Liver (tissue), 9 donors: ENCODE results near the gene GSE1. TPM values are rescaled to one million over a fixed set of nuclear protein-coding genes. Genes with fewer than 3 reads are reported as not detected.

ENCODE experiments used
- DNase-seq: peaks from one replicate; pipeline ENCODE4 v3.0.0-alpha.2; 2017; ENCODE audit warnings: low spot score
- H3K27ac ChIP-seq, 2 donors: one replicate each; pipeline ENCODE4 v1.7.0; 2013; ENCODE audit warnings: inconsistent platforms in 2 of 2, low read length in 2 of 2, control low read depth in 1 of 2, low read depth in 1 of 2, mild to moderate bottlenecking in 1 of 2
- H3K27me3 ChIP-seq, 4 donors: one replicate each; pipeline versions ENCODE4 v1.6.1 to v1.7.0; 2013; ENCODE audit warnings: low read length in 3 of 4, inconsistent platforms in 1 of 4, mild to moderate bottlenecking in 1 of 4, moderate library complexity in 1 of 4; ENCODE audit not compliant: control insufficient read depth in 4 of 4, insufficient read depth in 4 of 4
- H3K36me3 ChIP-seq, 4 donors: one replicate each; pipeline versions ENCODE4 v1.6.1 to v1.7.0; 2013; ENCODE audit warnings: low read length in 3 of 4, mild to moderate bottlenecking in 3 of 4, low read depth in 1 of 4, moderate library complexity in 1 of 4; ENCODE audit not compliant: control insufficient read depth in 4 of 4, insufficient read depth in 3 of 4
- H3K4me1 ChIP-seq, 4 donors: one replicate each; pipeline versions ENCODE4 v1.6.1 to v1.7.0; 2013; ENCODE audit warnings: low read length in 3 of 4, mild to moderate bottlenecking in 3 of 4, moderate library complexity in 1 of 4; ENCODE audit not compliant: control insufficient read depth in 4 of 4, insufficient read depth in 4 of 4
- H3K4me3 ChIP-seq, 3 donors: one replicate each; pipeline versions ENCODE4 v1.6.1 to v1.7.0; 2013; ENCODE audit warnings: low read length in 3 of 3, control low read depth in 1 of 3, low read depth in 1 of 3, mild to moderate bottlenecking in 1 of 3
- H3K9ac ChIP-seq, 2 donors: one replicate each; pipeline ENCODE4 v1.7.0; 2013; ENCODE audit warnings: low read length in 2 of 2, mild to moderate bottlenecking in 2 of 2, moderate library complexity in 2 of 2, control low read depth in 1 of 2, low read depth in 1 of 2
- H3K9me3 ChIP-seq, 4 donors: one replicate each; pipeline versions ENCODE4 v1.6.1 to v1.7.0; 2013; ENCODE audit warnings: low read length in 3 of 4; ENCODE audit not compliant: control insufficient read depth in 4 of 4
- EGR1 ChIP-seq, 2 donors: IDR thresholded peaks; 2 replicates each; pipeline ENCODE4 v1.6.1; 2016 to 2018; ENCODE audit warnings: antibody characterized with exemption in 2 of 2, low read depth in 2 of 2
- FOXA1 ChIP-seq: IDR thresholded peaks from 2 replicates; pipeline ENCODE4 v1.6.1; 2016; ENCODE audit warnings: antibody characterized with exemption
- FOXA2 ChIP-seq: IDR thresholded peaks from 2 replicates; pipeline ENCODE4 v1.6.1; 2016; ENCODE audit warnings: antibody characterized with exemption
- HNF4A ChIP-seq, 2 donors: conservative IDR thresholded peaks; 2 replicates each; pipeline ENCODE4 v1.6.1; 2016; ENCODE audit warnings: antibody characterized with exemption in 2 of 2, mild to moderate bottlenecking in 2 of 2
- HNF4G ChIP-seq: IDR thresholded peaks from 2 replicates; pipeline ENCODE4 v1.6.1; 2016; ENCODE audit warnings: antibody characterized with exemption
- JUND ChIP-seq, 2 donors: IDR thresholded peaks; 2 replicates each; pipeline ENCODE4 v1.6.1; 2016; ENCODE audit warnings: antibody characterized with exemption in 2 of 2
- RXRA ChIP-seq, 2 donors: IDR thresholded peaks; 2 replicates each; pipeline ENCODE4 v1.6.1; 2017 to 2018; ENCODE audit warnings: antibody characterized with exemption in 2 of 2, mild to moderate bottlenecking in 1 of 2
- SP1 ChIP-seq: IDR thresholded peaks from 2 replicates; pipeline ENCODE4 v1.6.1; 2018; ENCODE audit warnings: antibody characterized with exemption, mild to moderate bottlenecking
- TAF1 ChIP-seq: conservative IDR thresholded peaks from 2 replicates; pipeline ENCODE4 v1.6.1; 2016; ENCODE audit warnings: antibody characterized with exemption, mild to moderate bottlenecking
- WGBS: extraction: QIAGEN DNeasy Blood & Tissue Kit; methylation state at CpG from one replicate; pipeline ENCODE4 v1.1.7; 2013; 5-methylcytosine and 5-hydroxymethylcytosine counted together
- polyA plus RNA-seq, 2 donors: library from polyadenylated mRNA; stranded (reverse) in 1 of 2; unstranded in 1 of 2; fragments of 200-250 nt in 1 of 2; fragments of >200 nt in 1 of 2; fragmentation: Nextera tagmentation in 1 of 2; extraction: Ambion mirVana in 1 of 2; gene quantifications; one replicate each; pipeline versions ENCODE4 v1.2.1 to v1.2.3, GENCODE V29; 2013 to 2015
- total RNA-seq, 2 donors: library from RNA; depleted of rRNA; stranded (reverse); fragments of >200 nt; gene quantifications; one replicate each; pipeline ENCODE4 v1.2.3, GENCODE V29; 2014
- TF ChIP-seq, protein P1 (sequence below): IDR thresholded peaks from 2 replicates; pipeline ENCODE4 v1.6.1; 2016; ENCODE audit warnings: antibody characterized with exemption
- TF ChIP-seq, protein P2 (sequence below): IDR thresholded peaks from 2 replicates; pipeline ENCODE4 v1.6.1; 2016; ENCODE audit warnings: antibody characterized with exemption
- TF ChIP-seq, protein P3 (sequence below): IDR thresholded peaks from 2 replicates; pipeline ENCODE4 v1.6.1; 2016; ENCODE audit warnings: antibody characterized with exemption, mild to moderate bottlenecking
- TF ChIP-seq, protein P4 (sequence below): IDR thresholded peaks from 2 replicates; pipeline ENCODE4 v1.6.1; 2016; ENCODE audit warnings: antibody characterized with exemption
- donor health status: healthy.
- donor health status: healthy.
- donor health status: healthy.
- donor health status: healthy.
- donor health status: healthy.

Gene GSE1
- total and polyA plus RNA-seq, 4 donors, result 9.9 to 37.7 (median 25.2) TPM

DNA sequence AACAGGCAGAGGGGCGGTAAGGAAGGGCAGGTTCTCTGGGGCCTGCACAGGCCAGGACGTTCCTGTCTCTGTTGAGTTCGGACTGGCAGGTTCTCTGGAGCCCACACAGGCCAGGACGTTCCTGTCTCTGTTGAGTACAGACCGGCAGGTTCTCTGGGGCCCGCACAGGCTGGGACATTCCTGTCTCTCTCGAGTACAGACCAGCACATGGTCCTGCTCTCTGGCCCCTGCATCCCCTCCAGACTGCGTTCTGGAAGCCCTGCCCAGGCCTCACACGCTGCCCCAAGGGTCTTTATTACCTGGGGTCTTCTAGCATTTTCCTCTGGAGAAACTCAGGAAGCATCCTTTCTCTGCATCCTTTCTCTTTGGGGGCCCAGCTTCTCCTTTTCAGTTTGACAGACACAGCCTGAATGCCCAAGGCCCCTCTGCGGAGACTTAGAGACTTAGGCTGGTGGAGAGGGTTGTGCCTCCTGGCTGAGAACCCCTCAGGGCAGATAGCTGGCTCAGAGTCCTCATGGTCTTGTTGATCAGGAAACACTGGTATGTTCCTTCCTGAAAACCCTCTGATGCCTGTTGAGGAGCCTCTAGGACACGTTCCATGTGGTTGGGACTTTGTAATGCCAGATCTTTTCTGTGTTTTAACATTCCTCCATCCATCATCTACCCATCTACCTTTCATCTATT, 18.0 kb upstream of the GSE1 start (continued):
- TF ChIP-seq, protein P1, sequence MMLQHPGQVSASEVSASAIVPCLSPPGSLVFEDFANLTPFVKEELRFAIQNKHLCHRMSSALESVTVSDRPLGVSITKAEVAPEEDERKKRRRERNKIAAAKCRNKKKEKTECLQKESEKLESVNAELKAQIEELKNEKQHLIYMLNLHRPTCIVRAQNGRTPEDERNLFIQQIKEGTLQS, result no peak

DNA sequence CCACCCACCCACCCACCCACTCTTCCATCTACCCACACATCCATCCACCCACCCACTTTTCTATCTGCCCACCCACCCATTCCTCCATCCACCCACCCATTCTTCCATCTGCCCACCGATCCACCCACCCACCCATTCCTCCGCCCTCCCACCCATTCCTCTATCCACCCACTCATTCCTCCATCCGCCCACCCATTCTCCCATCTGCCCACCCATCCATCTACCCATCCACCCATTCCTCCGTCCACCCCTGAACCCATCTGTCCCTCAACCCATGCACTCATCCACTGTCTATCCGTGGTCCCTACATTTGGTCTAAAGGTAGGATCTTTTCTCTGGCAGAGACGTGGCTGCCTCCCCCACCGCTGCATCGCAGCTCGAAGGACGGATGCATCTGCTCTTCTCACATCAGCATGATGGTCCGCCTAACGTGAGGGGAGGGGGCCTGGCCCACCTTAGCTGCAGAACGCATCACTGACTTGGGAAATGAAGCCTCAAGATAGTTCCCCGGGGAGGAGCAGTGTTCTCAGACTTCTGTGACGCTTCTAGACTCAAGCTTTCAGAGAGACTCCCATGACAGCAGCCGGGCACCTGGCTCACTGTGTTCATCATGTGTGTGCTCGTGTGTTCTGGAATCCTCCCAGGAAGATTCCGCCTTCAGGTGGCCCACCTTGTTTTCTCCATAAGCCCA, 17.2 kb upstream of the GSE1 start:
- no peak overlapping the region for H3K9ac ChIP-seq
- peaks cover 0 to 2% (median 0%) of the 10 kb centered on the region in 4 donors for H3K36me3 ChIP-seq
- H3K27me3 ChIP-seq, result no peaks in the 10 kb centered on the region
- H3K4me1 ChIP-seq, result peaks cover 0 to 5% (median 0%) of the 10 kb centered on the region in 4 donors
- H3K27ac ChIP-seq, result no peak overlapping the region
- DNase-seq, result no peak
- no peak overlapping the region for H3K4me3 ChIP-seq
- TF ChIP-seq HNF4A (conservative IDR thresholded peaks at IDR 0.05), result no peak
- no peak for TF ChIP-seq JUND (IDR thresholded peaks at IDR 0.05)
- TF ChIP-seq FOXA1, result no peak
- no peak for TF ChIP-seq TAF1
- 96% methylated on average over 18 of the region's 18 CpGs for WGBS
- no peaks in the 10 kb centered on the region for H3K9me3 ChIP-seq

DNA sequence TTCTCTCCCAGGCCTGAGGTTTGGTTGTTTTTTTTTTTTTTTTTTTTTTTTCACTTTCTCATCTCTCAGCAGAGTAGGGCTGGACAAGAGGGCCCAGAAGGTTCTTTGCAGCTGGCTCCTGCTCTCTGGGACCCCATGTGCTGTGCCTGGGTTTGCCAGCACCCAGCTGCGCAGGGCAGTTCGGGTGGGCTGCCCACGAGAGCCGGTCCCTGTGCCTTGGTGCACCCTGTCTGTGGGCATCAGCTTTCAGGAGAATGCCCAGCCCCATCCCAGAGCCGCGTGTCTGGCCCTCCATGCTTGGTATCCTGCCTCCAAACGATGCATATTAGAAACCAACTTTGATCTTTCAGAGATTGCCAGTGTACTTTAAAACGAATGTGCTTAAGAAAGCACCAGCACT, 15.0 kb upstream of the GSE1 start:
- no peak overlapping the region for H3K9ac ChIP-seq
- peaks cover 0 to 11% (median 0%) of the 10 kb centered on the region in 4 donors for H3K4me1 ChIP-seq
- no peak for DNase-seq
- H3K27ac ChIP-seq, result no peak overlapping the region
- no peaks in the 10 kb centered on the region for H3K9me3 ChIP-seq
- H3K4me3 ChIP-seq, result no peak overlapping the region
- whole genome bisulfite sequencing, result 92% methylated on average over 8 of the region's 8 CpGs
- TF ChIP-seq TAF1, result no peak
- TF ChIP-seq, protein P2, sequence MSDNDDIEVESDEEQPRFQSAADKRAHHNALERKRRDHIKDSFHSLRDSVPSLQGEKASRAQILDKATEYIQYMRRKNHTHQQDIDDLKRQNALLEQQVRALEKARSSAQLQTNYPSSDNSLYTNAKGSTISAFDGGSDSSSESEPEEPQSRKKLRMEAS, result no peak
- TF ChIP-seq, protein P1, result no peak
- TF ChIP-seq SP1, result no peak
- TF ChIP-seq JUND (IDR thresholded peaks at IDR 0.05), result no peak
- TF ChIP-seq, protein P3, sequence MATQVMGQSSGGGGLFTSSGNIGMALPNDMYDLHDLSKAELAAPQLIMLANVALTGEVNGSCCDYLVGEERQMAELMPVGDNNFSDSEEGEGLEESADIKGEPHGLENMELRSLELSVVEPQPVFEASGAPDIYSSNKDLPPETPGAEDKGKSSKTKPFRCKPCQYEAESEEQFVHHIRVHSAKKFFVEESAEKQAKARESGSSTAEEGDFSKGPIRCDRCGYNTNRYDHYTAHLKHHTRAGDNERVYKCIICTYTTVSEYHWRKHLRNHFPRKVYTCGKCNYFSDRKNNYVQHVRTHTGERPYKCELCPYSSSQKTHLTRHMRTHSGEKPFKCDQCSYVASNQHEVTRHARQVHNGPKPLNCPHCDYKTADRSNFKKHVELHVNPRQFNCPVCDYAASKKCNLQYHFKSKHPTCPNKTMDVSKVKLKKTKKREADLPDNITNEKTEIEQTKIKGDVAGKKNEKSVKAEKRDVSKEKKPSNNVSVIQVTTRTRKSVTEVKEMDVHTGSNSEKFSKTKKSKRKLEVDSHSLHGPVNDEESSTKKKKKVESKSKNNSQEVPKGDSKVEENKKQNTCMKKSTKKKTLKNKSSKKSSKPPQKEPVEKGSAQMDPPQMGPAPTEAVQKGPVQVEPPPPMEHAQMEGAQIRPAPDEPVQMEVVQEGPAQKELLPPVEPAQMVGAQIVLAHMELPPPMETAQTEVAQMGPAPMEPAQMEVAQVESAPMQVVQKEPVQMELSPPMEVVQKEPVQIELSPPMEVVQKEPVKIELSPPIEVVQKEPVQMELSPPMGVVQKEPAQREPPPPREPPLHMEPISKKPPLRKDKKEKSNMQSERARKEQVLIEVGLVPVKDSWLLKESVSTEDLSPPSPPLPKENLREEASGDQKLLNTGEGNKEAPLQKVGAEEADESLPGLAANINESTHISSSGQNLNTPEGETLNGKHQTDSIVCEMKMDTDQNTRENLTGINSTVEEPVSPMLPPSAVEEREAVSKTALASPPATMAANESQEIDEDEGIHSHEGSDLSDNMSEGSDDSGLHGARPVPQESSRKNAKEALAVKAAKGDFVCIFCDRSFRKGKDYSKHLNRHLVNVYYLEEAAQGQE, result no peak
- no peak for TF ChIP-seq HNF4G
- no peak for TF ChIP-seq RXRA (IDR thresholded peaks at IDR 0.05)
- no peak for TF ChIP-seq FOXA1
- no peak for TF ChIP-seq FOXA2
- TF ChIP-seq, protein P4, sequence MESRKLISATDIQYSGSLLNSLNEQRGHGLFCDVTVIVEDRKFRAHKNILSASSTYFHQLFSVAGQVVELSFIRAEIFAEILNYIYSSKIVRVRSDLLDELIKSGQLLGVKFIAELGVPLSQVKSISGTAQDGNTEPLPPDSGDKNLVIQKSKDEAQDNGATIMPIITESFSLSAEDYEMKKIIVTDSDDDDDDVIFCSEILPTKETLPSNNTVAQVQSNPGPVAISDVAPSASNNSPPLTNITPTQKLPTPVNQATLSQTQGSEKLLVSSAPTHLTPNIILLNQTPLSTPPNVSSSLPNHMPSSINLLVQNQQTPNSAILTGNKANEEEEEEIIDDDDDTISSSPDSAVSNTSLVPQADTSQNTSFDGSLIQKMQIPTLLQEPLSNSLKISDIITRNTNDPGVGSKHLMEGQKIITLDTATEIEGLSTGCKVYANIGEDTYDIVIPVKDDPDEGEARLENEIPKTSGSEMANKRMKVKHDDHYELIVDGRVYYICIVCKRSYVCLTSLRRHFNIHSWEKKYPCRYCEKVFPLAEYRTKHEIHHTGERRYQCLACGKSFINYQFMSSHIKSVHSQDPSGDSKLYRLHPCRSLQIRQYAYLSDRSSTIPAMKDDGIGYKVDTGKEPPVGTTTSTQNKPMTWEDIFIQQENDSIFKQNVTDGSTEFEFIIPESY, result no peak
- TF ChIP-seq EGR1 (IDR thresholded peaks at IDR 0.05; ENCODE audit: low read depth in 2 of 2), result no peak
- H3K27me3 ChIP-seq, result no peaks in the 10 kb centered on the region
- H3K36me3 ChIP-seq, result peaks cover 0 to 2% (median 0%) of the 10 kb centered on the region in 4 donors
